MM.1S (cell line): ENCODE measurements around the gene EPB41L4B.

Experiments
- EZH2 ChIP-seq: fragments of 300-600 bp; sonication (generic); optimal IDR thresholded peaks from 2 replicates; pipeline ENCODE3; 2017; ENCODE audit warnings: low read depth, mild to moderate bottlenecking, antibody characterized with exemption, low read length, mixed read lengths
- EZH2phosphoT487 ChIP-seq: fragments of 300-600 bp; sonication (generic); IDR thresholded peaks from 2 replicates; pipeline ENCODE4 v1.6.1; 2018; ENCODE audit warnings: antibody characterized with exemption, low read length
- TF ChIP-seq, protein P1 (sequence below): fragments of 300-600 bp; sonication (generic); IDR thresholded peaks from 2 replicates; pipeline ENCODE4 v1.5.1; 2016; ENCODE audit warnings: antibody characterized with exemption, low read length, mixed read lengths

DNA sequence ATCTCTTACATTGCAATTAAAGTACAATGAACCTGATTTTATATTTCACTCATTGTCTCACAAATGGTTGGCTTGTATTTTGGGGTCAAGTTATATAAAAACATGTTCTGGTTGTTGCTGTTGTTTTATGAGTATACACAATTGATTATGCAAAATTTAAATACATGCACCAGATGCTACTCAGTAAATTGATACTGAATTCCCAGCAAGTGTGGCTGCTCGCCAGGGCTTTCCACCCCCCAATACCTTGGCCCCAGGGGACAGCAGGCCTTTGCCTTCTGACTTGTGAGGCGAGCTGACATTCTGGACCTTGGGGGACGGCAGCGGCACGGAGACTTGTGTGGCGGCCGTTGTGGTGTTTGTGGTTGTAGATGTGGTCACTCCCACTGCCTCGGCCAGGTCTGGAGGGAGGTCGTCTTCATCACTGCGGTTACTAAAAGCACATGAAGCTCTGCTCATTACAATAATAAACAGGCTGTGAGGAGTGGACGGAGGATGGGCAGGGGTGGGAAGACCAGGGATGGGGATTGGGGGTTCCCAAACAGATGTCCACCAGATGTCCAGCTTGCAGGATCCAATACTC, 126.8 kb downstream of the EPB41L4B start:
- TF ChIP-seq EZH2: no peak
- TF ChIP-seq, protein P1, sequence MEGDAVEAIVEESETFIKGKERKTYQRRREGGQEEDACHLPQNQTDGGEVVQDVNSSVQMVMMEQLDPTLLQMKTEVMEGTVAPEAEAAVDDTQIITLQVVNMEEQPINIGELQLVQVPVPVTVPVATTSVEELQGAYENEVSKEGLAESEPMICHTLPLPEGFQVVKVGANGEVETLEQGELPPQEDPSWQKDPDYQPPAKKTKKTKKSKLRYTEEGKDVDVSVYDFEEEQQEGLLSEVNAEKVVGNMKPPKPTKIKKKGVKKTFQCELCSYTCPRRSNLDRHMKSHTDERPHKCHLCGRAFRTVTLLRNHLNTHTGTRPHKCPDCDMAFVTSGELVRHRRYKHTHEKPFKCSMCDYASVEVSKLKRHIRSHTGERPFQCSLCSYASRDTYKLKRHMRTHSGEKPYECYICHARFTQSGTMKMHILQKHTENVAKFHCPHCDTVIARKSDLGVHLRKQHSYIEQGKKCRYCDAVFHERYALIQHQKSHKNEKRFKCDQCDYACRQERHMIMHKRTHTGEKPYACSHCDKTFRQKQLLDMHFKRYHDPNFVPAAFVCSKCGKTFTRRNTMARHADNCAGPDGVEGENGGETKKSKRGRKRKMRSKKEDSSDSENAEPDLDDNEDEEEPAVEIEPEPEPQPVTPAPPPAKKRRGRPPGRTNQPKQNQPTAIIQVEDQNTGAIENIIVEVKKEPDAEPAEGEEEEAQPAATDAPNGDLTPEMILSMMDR: no peak
- TF ChIP-seq EZH2phosphoT487: no peak
